Thyroid gland (tissue), 4 donors: ENCODE data around the gene CLK4.

Experiments
- POLR2A ChIP-seq, 2 donors: fragments of 450-650 bp; IDR thresholded peaks; one replicate each; pipeline ENCODE4 v1.6.1; 2017; ENCODE audit warnings: antibody characterized with exemption in 2 of 2, mild to moderate bottlenecking in 2 of 2, moderate library complexity in 1 of 2
- TF ChIP-seq, protein P1 (sequence below), 6 experiments: fragments of 200-600 bp in 3 of 6; fragments of 450-650 bp in 3 of 6; sonication (generic) in 3 of 6; IDR thresholded peaks; one replicate each; pipeline ENCODE4 v1.5.1; 2016 to 2019; ENCODE audit warnings: antibody characterized with exemption in 6 of 6, mild to moderate bottlenecking in 2 of 6, inconsistent platforms in 1 of 6, moderate library complexity in 1 of 6

GRCh38 chr5:178577376-178577839 is 49.4 kb downstream of the CLK4 start:
- TF ChIP-seq, protein P1, sequence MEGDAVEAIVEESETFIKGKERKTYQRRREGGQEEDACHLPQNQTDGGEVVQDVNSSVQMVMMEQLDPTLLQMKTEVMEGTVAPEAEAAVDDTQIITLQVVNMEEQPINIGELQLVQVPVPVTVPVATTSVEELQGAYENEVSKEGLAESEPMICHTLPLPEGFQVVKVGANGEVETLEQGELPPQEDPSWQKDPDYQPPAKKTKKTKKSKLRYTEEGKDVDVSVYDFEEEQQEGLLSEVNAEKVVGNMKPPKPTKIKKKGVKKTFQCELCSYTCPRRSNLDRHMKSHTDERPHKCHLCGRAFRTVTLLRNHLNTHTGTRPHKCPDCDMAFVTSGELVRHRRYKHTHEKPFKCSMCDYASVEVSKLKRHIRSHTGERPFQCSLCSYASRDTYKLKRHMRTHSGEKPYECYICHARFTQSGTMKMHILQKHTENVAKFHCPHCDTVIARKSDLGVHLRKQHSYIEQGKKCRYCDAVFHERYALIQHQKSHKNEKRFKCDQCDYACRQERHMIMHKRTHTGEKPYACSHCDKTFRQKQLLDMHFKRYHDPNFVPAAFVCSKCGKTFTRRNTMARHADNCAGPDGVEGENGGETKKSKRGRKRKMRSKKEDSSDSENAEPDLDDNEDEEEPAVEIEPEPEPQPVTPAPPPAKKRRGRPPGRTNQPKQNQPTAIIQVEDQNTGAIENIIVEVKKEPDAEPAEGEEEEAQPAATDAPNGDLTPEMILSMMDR (IDR thresholded peaks at IDR 0.05), result no peak
- TF ChIP-seq POLR2A (IDR thresholded peaks at IDR 0.05), result no peak
